Dedifferentiated amniotic fluid mesenchymal stem cell (primary cell): ENCODE data around the gene BEX4.

ENCODE experiments used
- DNase-seq: peaks from one replicate; pipeline ENCODE4 v3.0.0-alpha.2; 2016; ENCODE audit errors: extremely low spot score

Gene BEX4

DNA sequence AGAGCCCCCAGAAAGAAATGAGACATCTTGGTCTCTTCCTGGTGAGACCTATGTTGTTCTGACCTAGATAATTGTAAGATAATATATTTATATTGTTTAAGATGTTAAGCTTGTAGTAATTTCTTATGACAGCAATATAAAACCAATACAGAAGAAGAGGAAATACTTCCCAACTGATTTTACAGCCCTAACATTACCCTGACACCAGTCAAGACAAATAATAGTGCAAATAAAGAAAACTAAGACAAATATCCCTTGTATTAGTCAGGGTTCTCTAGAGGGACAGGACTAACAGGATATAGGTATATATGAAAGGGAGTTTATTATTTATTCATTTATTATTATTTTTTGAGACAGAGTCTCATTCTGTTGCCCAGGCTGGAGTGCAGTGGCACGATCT, 21.4 kb downstream of the BEX4 start:
- no peak for DNase-seq

DNA sequence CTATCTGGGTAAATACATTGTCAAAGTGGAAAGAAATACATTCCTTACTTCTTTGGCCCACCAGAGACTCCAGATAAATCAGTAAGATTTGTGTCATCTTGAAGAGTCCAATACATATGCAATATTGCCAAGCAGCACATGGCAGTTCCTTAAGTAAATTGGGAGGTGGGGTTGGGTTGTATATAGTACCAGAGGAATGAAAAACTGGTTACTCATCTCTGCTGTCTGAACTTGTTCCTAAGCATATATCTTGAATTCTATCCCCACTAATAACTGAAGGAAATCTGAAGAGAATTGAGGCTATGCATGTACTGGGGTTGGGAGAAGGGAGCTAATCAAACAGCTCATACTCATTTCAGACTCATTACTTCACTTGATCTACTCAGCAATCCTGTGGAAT, 25.2 kb downstream of the BEX4 start:
- no peak for DNase-seq

DNA sequence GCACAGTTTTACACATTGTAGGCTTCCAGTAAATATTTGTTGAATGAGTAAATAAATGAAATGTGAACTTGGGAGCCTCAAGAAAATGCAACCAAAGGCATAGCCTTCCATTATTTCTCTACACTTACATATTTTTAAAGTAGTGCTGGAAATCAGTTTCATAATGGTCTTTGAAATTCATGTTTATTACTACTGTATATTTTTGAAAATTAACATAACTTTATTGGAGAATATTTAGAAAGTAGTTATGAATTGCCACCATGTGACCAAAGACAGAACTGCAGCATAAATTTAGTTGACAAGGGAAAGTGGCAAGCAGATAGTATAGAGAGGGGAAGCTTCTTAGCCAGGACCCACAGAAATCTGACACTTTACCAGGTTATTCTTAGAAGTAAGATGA, 33.6 kb downstream of the BEX4 start:
- DNase-seq = no peak

DNA sequence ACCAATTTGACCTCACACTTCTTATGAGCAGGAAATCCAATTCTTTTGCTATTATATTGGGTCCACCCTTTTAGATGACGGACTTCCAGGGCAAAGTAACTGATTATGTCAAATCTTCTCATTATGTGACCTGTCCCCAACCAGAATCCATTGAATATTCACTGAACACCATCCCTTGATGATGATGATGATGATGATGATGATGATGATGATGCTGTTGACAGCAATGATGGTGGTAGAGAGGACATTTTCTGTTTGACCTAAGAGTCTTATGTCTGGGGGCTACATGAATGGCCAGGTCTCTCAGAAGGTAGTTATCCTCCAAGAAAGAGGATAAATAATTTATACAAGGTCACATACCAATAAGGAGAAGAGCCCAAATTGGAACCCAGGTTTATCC, 34.9 kb downstream of the BEX4 start:
- no peak for DNase-seq

DNA sequence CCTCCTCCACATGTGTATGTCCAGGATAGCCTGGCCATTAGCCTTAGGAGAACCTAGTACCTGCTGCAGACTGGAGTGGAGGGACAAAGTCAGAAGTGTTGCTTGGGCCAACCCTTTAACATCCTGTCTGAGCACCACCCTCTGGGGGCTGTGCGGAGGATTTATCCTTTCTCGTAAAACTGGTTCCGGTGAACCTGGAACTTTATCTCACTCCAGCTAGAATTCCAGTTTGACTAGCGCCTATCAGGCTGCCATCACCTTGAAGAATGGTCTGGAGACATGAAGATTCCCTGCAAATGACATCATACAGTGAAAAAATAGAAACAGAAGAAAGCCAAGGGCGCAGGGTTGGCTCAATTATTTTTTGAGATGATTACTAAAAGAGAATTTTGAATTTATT, 36.1 kb downstream of the BEX4 start:
- no peak for DNase-seq

DNA sequence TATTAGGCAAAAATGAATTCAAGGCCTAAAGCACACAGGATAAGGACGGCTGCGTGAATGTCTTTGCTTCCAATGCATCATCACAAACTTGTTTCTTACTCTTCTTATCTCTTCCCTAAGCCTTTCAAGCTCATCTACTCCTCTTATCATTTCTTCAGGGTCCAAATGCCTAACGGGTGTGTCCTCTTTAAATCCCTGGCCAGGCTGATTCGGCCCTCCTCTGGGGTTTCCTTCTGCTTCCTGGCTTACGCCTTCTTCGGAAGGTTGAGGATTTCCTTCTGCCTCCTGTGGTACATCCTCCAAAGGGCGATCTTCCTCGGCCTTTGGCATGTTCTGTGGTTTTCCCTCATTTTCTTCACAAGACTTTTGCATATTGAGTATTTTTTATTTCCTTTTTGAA, 38.7 kb downstream of the BEX4 start:
- no peak for DNase-seq

DNA sequence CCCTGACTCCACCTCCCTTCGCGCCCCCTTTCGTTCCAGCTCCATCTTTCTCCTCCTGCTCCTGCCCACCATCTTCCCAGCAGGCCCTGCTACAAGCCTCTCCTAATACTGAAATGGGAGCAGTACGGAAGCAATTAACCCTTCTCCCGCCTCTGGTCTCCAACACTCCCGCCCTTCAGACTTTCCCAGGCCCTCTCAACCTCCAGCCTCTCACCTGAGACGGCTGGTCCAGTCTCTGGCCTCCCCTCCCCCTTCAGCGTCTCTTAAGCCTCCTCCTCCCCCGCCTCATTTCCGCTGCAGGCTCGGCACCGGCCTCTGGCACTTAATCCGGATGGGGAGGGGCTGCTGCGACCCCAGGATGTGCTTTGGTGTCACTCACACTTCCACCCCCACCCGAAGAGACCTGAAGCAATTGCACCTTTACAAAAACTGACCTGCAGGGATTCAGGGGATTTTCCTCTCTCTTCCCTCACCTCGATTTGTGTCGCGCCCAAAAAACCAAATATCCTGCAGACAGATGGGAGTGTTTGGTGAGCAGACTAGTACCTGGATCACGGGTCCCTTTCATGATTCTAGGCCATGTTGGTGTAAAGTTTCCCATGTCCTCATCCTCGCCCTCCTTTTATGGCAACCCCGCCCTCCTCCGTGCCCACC, 39.4 kb downstream of the BEX4 start:
- no peak for DNase-seq

DNA sequence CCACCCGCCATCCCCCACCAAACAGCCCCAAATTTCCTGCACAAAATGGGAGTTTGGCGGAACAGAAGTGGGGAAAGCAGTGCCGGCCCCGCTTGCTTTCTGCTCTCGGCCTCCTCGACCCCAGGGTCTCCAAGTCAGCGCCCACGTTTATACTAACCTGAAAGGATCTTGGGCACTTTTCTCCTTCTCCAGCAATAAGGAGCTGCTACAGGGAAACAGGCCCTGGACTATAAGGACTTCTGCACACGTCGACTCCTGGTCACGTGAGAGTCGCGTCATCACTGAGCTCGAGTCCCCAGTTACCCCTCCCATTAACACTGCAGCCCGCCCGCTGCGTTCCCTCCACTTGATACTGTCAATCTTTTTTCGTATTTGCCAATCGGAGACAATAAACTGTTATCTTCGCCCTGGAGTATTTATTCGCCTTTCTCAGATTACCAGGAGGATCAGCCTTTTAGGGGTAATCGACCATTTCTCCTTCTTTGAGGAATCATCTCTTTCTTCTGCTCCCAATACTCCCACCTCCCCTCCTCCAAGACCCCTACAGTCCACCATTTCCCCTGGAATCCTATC, 40.1 kb downstream of the BEX4 start, which contains the start of gene TCEAL8:
TSS of gene TCEAL8 (minus strand) at position 235 of the 573 bp plus-strand sequence. CDS start 1,176 bp downstream, outside the sequence.
- peak; percentile 70 for DNase-seq

DNA sequence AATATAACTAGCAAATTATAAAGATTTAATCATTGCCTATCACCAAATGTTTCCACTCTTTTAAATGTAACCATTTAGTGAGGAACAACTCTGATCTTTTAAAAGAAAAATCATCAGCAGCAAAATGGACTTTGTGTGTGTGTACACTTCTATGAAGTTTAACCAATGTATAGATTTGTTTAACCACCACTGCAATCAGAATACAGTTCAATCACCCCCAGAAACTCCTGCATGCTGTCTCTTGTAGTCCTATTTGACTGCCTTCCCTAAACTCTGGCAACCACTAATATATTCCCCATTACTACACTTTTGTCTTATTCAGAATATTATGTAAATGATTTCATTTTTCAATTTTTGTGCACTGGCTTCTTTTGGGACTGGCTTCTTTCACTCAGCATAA, 41.7 kb downstream of the BEX4 start:
- no peak for DNase-seq

DNA sequence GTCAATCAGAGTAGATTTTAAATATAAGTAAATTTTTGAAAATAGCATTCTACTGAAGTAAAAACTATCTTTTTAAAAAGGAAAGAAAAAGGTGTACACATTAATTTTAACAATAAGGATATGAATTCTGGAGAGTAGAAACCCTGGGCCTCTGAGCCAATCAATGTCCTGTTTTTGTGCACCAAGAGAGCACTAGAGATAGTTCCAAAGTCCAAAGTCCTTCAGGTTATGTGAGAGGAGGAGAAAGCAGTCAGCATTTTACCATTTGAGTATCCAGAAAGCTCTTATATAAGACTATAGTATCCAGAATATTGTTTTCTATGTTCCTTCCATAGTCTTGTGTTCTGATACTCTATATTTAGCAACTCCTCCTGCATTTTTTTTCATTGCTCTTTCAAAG, 43.4 kb downstream of the BEX4 start:
- no peak for DNase-seq
